ENCODE data around the gene TBC1D26.

DNA sequence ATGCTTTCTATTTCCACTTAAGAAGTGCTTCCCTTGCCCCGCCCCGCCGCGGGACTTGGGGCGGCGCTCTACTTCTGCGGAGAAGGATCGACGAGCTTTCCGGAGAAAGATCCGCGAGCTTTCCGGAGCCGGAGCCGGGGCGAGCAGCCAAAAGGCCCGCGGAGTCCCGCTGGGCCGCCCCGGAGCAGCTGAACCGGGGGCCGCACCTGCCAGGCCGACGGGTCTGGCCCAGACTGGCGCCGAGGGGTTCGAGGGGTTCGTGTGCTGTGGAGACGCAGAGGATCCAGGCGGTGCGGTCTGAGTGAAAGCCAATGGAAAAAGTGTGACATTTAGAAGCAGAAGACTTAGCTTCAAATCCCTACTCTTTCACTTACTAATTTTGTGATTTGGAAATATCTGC, 50.8 kb downstream of the TBC1D26 start:
- TF ChIP-seq SMC3 (IDR thresholded peaks at IDR 0.05; ENCODE audit: low read depth, low read length) (no peak), EP300 (IDR thresholded peaks at IDR 0.05; ENCODE audit: borderline replicate concordance in 1 of 2, low read depth in 1 of 2, low read length in 1 of 2) (no peak), POLR2AphosphoS5 (IDR thresholded peaks at IDR 0.05; ENCODE audit: low read depth, low read length) (no peak), SIN3A (IDR thresholded peaks at IDR 0.05; ENCODE audit: borderline replicate concordance, low read depth, low read length) (no peak), TAF1 (IDR thresholded peaks at IDR 0.05; ENCODE audit: borderline replicate concordance, low read depth, low read length) (no peak), FOXM1 (IDR thresholded peaks at IDR 0.05; ENCODE audit: low read depth) (no peak)
- TF ChIP-seq, protein P1, sequence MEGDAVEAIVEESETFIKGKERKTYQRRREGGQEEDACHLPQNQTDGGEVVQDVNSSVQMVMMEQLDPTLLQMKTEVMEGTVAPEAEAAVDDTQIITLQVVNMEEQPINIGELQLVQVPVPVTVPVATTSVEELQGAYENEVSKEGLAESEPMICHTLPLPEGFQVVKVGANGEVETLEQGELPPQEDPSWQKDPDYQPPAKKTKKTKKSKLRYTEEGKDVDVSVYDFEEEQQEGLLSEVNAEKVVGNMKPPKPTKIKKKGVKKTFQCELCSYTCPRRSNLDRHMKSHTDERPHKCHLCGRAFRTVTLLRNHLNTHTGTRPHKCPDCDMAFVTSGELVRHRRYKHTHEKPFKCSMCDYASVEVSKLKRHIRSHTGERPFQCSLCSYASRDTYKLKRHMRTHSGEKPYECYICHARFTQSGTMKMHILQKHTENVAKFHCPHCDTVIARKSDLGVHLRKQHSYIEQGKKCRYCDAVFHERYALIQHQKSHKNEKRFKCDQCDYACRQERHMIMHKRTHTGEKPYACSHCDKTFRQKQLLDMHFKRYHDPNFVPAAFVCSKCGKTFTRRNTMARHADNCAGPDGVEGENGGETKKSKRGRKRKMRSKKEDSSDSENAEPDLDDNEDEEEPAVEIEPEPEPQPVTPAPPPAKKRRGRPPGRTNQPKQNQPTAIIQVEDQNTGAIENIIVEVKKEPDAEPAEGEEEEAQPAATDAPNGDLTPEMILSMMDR (IDR thresholded peaks at IDR 0.05), result no peak
